SIG-M5 (cell line): ENCODE measurements around the gene NTRK3.

Experiments used
- DNase-seq: peaks from one replicate; lab custom pipeline; 2025; lab: John Stamatoyannopoulos, UW

NTRK3 gene

GRCh38 chr15:88257311-88258092, 963 bp upstream of the NTRK3 start:
- no peak for DNase-seq

GRCh38 chr15:88255484-88256278, 858 bp downstream of the NTRK3 start:
- DNase-seq: no peak

GRCh38 chr15:88255087-88255483, 1.5 kb downstream of the NTRK3 start:
- no peak for DNase-seq

GRCh38 chr15:88252441-88252840, 4.1 kb downstream of the NTRK3 start:
- DNase-seq: no peak

GRCh38 chr15:88250826-88251225, 5.7 kb downstream of the NTRK3 start:
- no peak for DNase-seq

GRCh38 chr15:88249220-88249619, 7.3 kb downstream of the NTRK3 start:
- no peak for DNase-seq

GRCh38 chr15:88247914-88248313, 8.6 kb downstream of the NTRK3 start:
- no peak for DNase-seq

GRCh38 chr15:88246666-88247446, 9.7 kb downstream of the NTRK3 start:
- no peak for DNase-seq

- DNase-seq: no peak
These were observed 10.5 kb downstream of the NTRK3 start for GRCh38 chr15:88246081-88246480.

GRCh38 chr15:88243895-88244787, 12.4 kb downstream of the NTRK3 start:
- DNase-seq: no peak

- DNase-seq: no peak
These were observed 13.7 kb downstream of the NTRK3 start for GRCh38 chr15:88242586-88243555.

- no peak for DNase-seq
These were observed 15.1 kb downstream of the NTRK3 start for GRCh38 chr15:88241461-88241860.

- DNase-seq: no peak
These were observed 15.5 kb downstream of the NTRK3 start for GRCh38 chr15:88241060-88241459.

- no peak for DNase-seq
These were observed 16.9 kb downstream of the NTRK3 start for GRCh38 chr15:88239594-88239993.

GRCh38 chr15:88238618-88239430, 17.7 kb downstream of the NTRK3 start:
- no peak for DNase-seq

- DNase-seq: no peak
These were observed 21.8 kb downstream of the NTRK3 start for GRCh38 chr15:88234711-88235110.

- no peak for DNase-seq
These were observed 22.6 kb downstream of the NTRK3 start for GRCh38 chr15:88233921-88234320.

- DNase-seq: no peak
These were observed 23.8 kb downstream of the NTRK3 start for GRCh38 chr15:88232771-88233201.

GRCh38 chr15:88231909-88232644, 24.5 kb downstream of the NTRK3 start:
- no peak for DNase-seq
